Activated T-cell treated with anti-CD3 and anti-CD28 coated beads, Interleukin-2, amount 50 U/mL, for 72 hours (primary cell): ENCODE results near the gene ZNF511. TPM values are rescaled to one million over a fixed set of nuclear protein-coding genes. Genes with fewer than 3 reads are reported as not detected.
"Not testable (repeated sequence)": the region's sequence is repeated elsewhere in the genome, so short reads cannot be mapped to it uniquely, and the experiment has no call there.

ENCODE experiments used
- ATAC-seq, 2 donors: fragments of 150-1000 bp; cut with Tn5 transposase; replicated peaks in 1 of 2; 2 replicates each; pipeline ENCODE4 v1.10.0; 2021; ENCODE audit warnings: moderate library complexity in 2 of 2, mild to moderate bottlenecking in 1 of 2
- DNase-seq, 2 donors: peaks; one replicate each; pipeline ENCODE4 v3.0.0; 2021 to 2022; ENCODE audit warnings: mixed read lengths in 1 of 2
- H3K27ac Mint-ChIP-seq: one replicate; pipeline ENCODE4 v1.8.0; 2022; ENCODE audit warnings: mild to moderate bottlenecking, moderate library complexity, mixed read lengths
- H3K27me3 Mint-ChIP-seq: one replicate; pipeline ENCODE4 v1.8.0; 2022; ENCODE audit warnings: low read depth, mixed read lengths
- H3K36me3 Mint-ChIP-seq, 2 donors: one replicate each; pipeline ENCODE4 v1.8.0; 2022; ENCODE audit warnings: mixed read lengths in 2 of 2, mild to moderate bottlenecking in 1 of 2; ENCODE audit not compliant: insufficient read depth in 2 of 2
- H3K4me1 Mint-ChIP-seq: one replicate; pipeline ENCODE4 v1.8.0; 2022; ENCODE audit warnings: low read depth, mixed read lengths
- H3K4me3 Mint-ChIP-seq, 2 donors: one replicate each; pipeline ENCODE4 v1.8.0; 2022; ENCODE audit warnings: mild to moderate bottlenecking in 2 of 2, mixed read lengths in 2 of 2, moderate library complexity in 2 of 2
- H3K9me3 Mint-ChIP-seq, 2 donors: one replicate each; pipeline ENCODE4 v1.8.0; 2022; ENCODE audit warnings: mixed read lengths in 2 of 2
- total RNA-seq, 2 donors: library from RNA; stranded (reverse); gene quantifications; one replicate each; pipeline ENCODE4 v1.2.3, GENCODE V29; 2022

Gene ZNF511
- total RNA-seq, 2 donors from 2014 or later = 46.1 to 49.8 TPM

DNA sequence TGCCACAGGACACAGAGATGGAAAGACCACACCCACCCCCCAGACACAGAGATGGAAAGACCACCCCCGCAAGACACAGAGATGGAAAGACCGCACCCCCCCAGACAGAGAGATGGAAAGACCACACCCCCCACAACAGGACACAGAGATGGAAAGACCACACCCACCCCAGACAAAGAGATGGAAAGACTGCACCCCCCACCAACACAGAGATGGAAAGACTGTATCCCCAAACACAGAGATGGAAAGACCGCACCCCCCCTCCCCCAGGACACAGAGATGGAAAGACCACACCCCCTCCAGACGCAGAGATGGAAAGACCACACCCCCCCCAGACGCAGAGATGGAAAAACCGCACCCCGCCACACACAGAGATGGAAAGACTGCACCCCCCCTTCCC is 8.0 kb downstream of the ZNF511 start:
- peaks cover 0 to 3% of the 10 kb centered on the region in 2 donors for H3K36me3 Mint-ChIP-seq
- H3K4me3 Mint-ChIP-seq = no peak overlapping the region

GRCh38 chr10:133318494-133319127 is 9.9 kb downstream of the ZNF511 start:
- DNase-seq = peak; percentile 81 to 82
- Mint-ChIP-seq H3K9me3 (peaks cover 0 to 3% of the 10 kb centered on the region in 2 donors), H3K27ac (no peak overlapping the region), H3K4me1 (peaks cover 10% of the 10 kb centered on the region), H3K27me3 (peaks cover 8% of the 10 kb centered on the region), H3K4me3 (peak overlapping the region; percentile 78 to 84), H3K36me3 (peaks cover 0 to 3% of the 10 kb centered on the region in 2 donors)
- peak; percentile 96 to 98 for ATAC-seq

More for the DNA sequence above, 8.0 kb downstream of the ZNF511 start:
- Mint-ChIP-seq H3K27ac (no peak overlapping the region), H3K27me3 (peaks cover 8% of the 10 kb centered on the region), H3K4me1 (peaks cover 10% of the 10 kb centered on the region), H3K9me3 (peaks cover 0 to 3% of the 10 kb centered on the region in 2 donors)
- no peak for DNase-seq
- no peak for ATAC-seq

DNA sequence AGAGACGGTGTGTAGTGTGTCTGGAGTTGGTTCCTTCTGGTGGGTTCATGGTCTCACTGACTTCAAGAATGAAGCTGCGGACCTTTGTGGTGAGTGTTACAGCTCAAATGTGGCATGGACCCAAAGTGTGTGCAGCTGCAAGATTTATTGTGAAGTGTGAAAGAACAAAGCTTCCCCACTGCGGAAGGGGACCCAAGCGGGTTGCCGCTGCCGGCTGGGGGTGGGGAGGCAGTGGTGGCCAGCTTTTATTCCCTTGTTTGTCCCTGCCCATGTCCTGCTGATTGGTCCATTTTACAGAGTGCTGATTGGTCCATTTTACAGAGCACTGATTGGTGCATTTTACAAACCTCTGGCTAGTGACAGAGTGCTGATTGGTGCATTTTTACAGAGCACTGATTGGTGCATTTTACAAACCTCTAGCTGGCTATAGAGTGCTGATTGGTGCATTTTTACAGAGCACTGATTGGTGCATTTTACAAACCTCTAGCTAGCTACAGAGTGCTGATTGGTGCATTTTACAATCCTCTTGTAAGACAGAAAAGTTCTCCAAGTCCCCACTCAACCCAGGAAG is 12.2 kb downstream of the ZNF511 start:
- not testable (repeated sequence) for H3K27me3 Mint-ChIP-seq, H3K9me3 Mint-ChIP-seq, ATAC-seq, H3K27ac Mint-ChIP-seq, DNase-seq, H3K36me3 Mint-ChIP-seq, H3K4me3 Mint-ChIP-seq
- peaks cover 10% of the 10 kb centered on the region for H3K4me1 Mint-ChIP-seq

GRCh38 chr10:133322064-133322709 is 13.5 kb downstream of the ZNF511 start:
- not testable (repeated sequence) for DNase-seq, H3K27ac Mint-ChIP-seq

DNA sequence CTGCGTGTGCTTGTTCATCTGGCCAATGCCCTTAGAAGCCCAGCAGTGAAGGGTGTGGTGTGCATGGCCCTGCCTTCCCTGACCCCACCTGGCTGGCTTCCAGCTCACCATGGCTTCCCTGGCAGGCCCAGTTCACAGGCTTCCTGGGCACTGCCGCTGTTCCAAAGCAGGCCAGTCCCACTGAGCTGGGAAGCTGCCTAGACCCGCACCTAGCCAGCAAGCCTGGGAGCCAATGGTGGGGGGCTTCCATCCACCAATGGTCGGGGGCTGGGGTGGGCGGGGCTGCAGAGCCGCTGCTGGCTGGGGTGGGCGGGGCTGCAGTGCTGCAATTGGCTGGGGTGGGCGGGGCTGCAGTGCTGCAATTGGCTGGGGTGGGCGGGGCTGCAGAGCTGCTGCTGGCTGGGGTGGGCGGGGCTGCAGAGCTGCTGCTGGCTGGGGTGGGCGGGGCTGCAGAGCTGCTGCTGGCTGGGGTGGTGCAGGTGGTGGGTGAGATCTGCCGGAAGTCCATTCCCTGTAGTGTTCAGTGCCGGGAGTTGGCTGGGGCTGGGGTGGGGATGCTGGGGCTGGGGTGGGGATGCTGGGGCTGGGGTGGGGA is 15.6 kb downstream of the ZNF511 start:
- ATAC-seq = peak; percentile 72 to 79
- H3K36me3 Mint-ChIP-seq = peaks cover 0 to 3% of the 10 kb centered on the region in 2 donors
- peaks cover 22% of the 10 kb centered on the region for H3K27me3 Mint-ChIP-seq
- H3K9me3 Mint-ChIP-seq = peaks cover 0 to 3% of the 10 kb centered on the region in 2 donors
- no peak overlapping the region for H3K4me3 Mint-ChIP-seq
- H3K27ac Mint-ChIP-seq = no peak overlapping the region
- H3K4me1 Mint-ChIP-seq = peaks cover 2% of the 10 kb centered on the region
- DNase-seq = peak; percentile 67 to 68

More at GRCh38 chr10:133322064-133322709, 13.5 kb downstream of the ZNF511 start:
- Mint-ChIP-seq H3K27me3 (peaks cover 11% of the 10 kb centered on the region), H3K4me1 (peaks cover 10% of the 10 kb centered on the region)
- H3K4me3 Mint-ChIP-seq, H3K36me3 Mint-ChIP-seq, ATAC-seq, H3K9me3 Mint-ChIP-seq: not testable (repeated sequence)

GRCh38 chr10:133324857-133325260 is 16.1 kb downstream of the ZNF511 start:
- Mint-ChIP-seq H3K27me3 (peaks cover 24% of the 10 kb centered on the region), H3K36me3 (peaks cover 0 to 3% of the 10 kb centered on the region in 2 donors), H3K4me3 (peak overlapping the region; percentile 78 to 79), H3K27ac (no peak overlapping the region), H3K4me1 (peaks cover 2% of the 10 kb centered on the region), H3K9me3 (peaks cover 0 to 3% of the 10 kb centered on the region in 2 donors)
- ATAC-seq (no peak), DNase-seq (no peak)

- no peaks in the 10 kb centered on the region for H3K36me3 Mint-ChIP-seq
- H3K9me3 Mint-ChIP-seq = no peaks in the 10 kb centered on the region
- H3K4me3 Mint-ChIP-seq = peak overlapping the region; percentile 78 to 79
- ATAC-seq (peak in 1 of 2 donors; percentile 30), DNase-seq (peak in 1 of 2 donors; percentile 28)
- peaks cover 5% of the 10 kb centered on the region for H3K4me1 Mint-ChIP-seq
- no peak overlapping the region for H3K27ac Mint-ChIP-seq
- peaks cover 26% of the 10 kb centered on the region for H3K27me3 Mint-ChIP-seq
These were observed 16.9 kb downstream of the ZNF511 start for GRCh38 chr10:133325440-133326222.

GRCh38 chr10:133326223-133326551 is 17.5 kb downstream of the ZNF511 start:
- no peaks in the 10 kb centered on the region for H3K9me3 Mint-ChIP-seq
- no peak overlapping the region for H3K27ac Mint-ChIP-seq
- DNase-seq = no peak
- H3K36me3 Mint-ChIP-seq = no peaks in the 10 kb centered on the region
- H3K4me1 Mint-ChIP-seq = peaks cover 5% of the 10 kb centered on the region
- H3K4me3 Mint-ChIP-seq = peak overlapping the region; percentile 47 to 55
- ATAC-seq = no peak
- H3K27me3 Mint-ChIP-seq = peaks cover 32% of the 10 kb centered on the region

DNA sequence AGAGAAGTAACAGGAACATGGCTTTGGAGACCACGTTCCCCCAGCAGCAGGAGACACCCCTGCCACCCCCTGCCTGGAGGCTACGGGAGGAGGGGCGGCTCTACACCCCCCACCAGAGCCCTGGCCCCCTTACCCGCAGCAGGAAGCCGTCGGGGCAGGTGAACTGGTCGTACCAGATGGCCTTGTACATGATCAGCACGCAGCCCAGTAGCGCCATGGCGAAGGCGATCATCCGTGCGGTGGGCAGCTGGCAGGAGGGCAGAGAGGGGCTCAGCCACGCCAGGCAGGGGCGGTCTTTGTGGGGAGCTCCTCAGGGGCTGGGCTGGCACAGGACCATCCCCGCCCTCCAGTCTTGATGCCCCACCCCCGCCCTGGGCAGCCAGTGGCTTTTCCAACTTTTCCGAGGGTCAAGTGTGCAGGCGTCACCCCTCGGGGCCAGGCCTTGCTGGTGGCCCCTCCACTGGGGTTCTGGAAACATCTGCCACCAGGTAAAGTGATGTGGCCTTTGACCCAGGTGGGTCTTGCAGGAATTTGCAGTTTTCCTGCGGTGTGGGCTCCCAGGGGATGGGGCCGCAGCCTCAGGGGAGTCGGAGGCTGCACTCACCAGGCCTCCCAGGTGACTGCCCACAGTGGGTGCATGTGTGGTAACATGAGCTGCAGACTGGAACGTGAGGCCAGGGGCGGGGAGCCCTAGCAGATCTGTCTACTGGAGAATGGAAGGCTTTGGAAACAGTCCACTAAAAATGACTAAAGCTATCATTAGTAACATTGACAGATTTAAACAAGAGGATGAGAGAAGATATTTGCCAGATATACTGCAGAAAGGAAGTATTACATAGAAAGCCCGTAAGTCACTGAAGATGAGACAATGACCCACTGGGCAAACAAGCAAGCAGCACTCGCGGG is 18.3 kb downstream of the ZNF511 start:
- no peak overlapping the region for H3K4me3 Mint-ChIP-seq
- ATAC-seq = no peak
- peaks cover 40% of the 10 kb centered on the region for H3K27me3 Mint-ChIP-seq
- peaks cover 5% of the 10 kb centered on the region for H3K4me1 Mint-ChIP-seq
- H3K27ac Mint-ChIP-seq = no peak overlapping the region
- H3K36me3 Mint-ChIP-seq = no peaks in the 10 kb centered on the region
- no peak for DNase-seq
- H3K9me3 Mint-ChIP-seq = no peaks in the 10 kb centered on the region

DNA sequence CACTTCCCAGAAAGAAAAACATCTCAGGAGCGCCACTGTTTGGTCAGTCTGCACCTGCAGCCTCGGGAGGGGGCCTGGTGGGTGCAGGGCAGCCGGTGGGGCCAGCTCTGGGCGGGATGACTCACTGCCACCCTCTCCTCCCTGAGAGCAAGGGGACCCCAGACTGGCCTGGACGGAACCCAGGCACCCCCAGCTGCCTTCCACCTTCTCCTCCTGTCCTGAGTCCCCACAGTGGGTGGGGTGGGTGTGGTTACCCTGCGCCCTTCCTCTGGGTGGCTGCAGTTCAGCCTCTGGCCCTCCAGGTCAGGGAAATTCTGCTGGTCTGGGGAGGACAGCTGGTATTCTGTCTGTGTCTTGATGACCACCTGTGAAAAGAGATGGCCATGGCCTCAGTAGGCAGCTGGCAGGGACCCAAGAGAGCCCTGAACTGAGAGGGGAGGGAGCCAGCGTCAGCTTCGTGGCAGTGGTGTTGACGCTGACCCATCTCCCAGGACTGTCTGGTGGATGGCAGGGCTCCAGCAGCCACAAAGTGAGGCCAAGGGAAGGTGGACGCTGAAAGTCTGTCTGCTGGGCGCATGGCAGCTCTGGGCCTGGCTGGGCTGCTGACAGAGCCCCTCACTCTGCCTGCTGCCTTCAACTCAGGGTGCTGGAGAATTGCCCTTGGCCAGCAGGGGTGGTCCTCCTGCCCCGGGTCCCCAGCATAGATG is 19.1 kb downstream of the ZNF511 start:
- DNase-seq = no peak
- no peak for ATAC-seq
- Mint-ChIP-seq H3K4me1 (peaks cover 5% of the 10 kb centered on the region), H3K9me3 (no peaks in the 10 kb centered on the region), H3K36me3 (no peaks in the 10 kb centered on the region), H3K27me3 (peaks cover 48% of the 10 kb centered on the region), H3K4me3 (no peak overlapping the region), H3K27ac (no peak overlapping the region)

- no peak for ATAC-seq
- H3K9me3 Mint-ChIP-seq = no peaks in the 10 kb centered on the region
- H3K4me3 Mint-ChIP-seq = no peak overlapping the region
- peaks cover 57% of the 10 kb centered on the region for H3K27me3 Mint-ChIP-seq
- no peak overlapping the region for H3K27ac Mint-ChIP-seq
- no peak for DNase-seq
- H3K36me3 Mint-ChIP-seq = no peaks in the 10 kb centered on the region
- H3K4me1 Mint-ChIP-seq = peaks cover 5% of the 10 kb centered on the region
These were observed 19.9 kb downstream of the ZNF511 start for GRCh38 chr10:133328358-133329343.
